H1 (cell line): Measurements from ENCODE around the gene SPAG16. TPM values are rescaled to one million over a fixed set of nuclear protein-coding genes. Genes with fewer than 3 reads are reported as not detected.

ENCODE experiments used
- BRCA1 ChIP-seq: IDR thresholded peaks from 2 replicates; pipeline ENCODE4 v1.6.1; 2012; ENCODE audit warnings: low read depth, low read length, improper control_type of control experiment
- CHD7 ChIP-seq: fragments of 300-600 bp; sonication (generic); IDR thresholded peaks from 2 replicates; pipeline ENCODE4 v1.7.1; 2012; ENCODE audit warnings: low read length, moderate library complexity, mild to moderate bottlenecking, inconsistent platforms; ENCODE audit not compliant: insufficient replicate concordance
- CTBP2 ChIP-seq: IDR thresholded peaks from 2 replicates; pipeline ENCODE4 v1.7.0; 2011; ENCODE audit warnings: borderline replicate concordance, mild to moderate bottlenecking, moderate library complexity, mixed read lengths, low read length; ENCODE audit not compliant: insufficient read depth, insufficient read length
- EP300 ChIP-seq, 2 experiments: IDR thresholded peaks; 1 replicate in 1 of 2; 2 replicates in 1 of 2; pipeline ENCODE4 v1.6.1; 2011 to 2012; ENCODE audit warnings: low read depth in 2 of 2, low read length in 2 of 2, mild to moderate bottlenecking in 2 of 2, borderline replicate concordance in 1 of 2, inconsistent platforms in 1 of 2, moderate library complexity in 1 of 2
- EZH2 ChIP-seq: fragments of 200-600 bp; sonication (generic); IDR thresholded peaks from 2 replicates; pipeline ENCODE4 v1.7.1; 2012; ENCODE audit warnings: low read depth, mild to moderate bottlenecking, moderate library complexity, low read length, inconsistent platforms; ENCODE audit not compliant: severe bottlenecking
- NANOG ChIP-seq: IDR thresholded peaks from 2 replicates; pipeline ENCODE4 v1.6.1; 2011; ENCODE audit warnings: low read length, low read depth, mild to moderate bottlenecking, inconsistent platforms; ENCODE audit not compliant: insufficient read depth, poor library complexity, severe bottlenecking
- SIN3A ChIP-seq, 2 experiments: IDR thresholded peaks in 1 of 2; conservative IDR thresholded peaks in 1 of 2; 2 replicates each; pipeline ENCODE4 v1.6.1; 2011 to 2012; ENCODE audit warnings: low read length in 2 of 2, improper control_type of control experiment in 1 of 2, low read depth in 1 of 2, mild to moderate bottlenecking in 1 of 2
- SIX5 ChIP-seq: IDR thresholded peaks from 2 replicates; pipeline ENCODE4 v1.6.1; 2011; ENCODE audit warnings: mild to moderate bottlenecking, low read depth, low read length
- USF2 ChIP-seq: IDR thresholded peaks from 2 replicates; pipeline ENCODE4 v1.6.1; 2011; ENCODE audit warnings: low read length, improper control_type of control experiment
- polyA plus RNA-seq, 7 experiments: library from polyadenylated mRNA; depleted of rRNA in 3 of 7; stranded (reverse) in 5 of 7; unstranded in 2 of 7; fragments of >200 nt in 5 of 7; fragments of 200-250 nt in 2 of 7; gene quantifications; 1 replicate in 5 of 7; 2 replicates in 1 of 7; 4 replicates in 1 of 7; pipeline versions ENCODE4 v1.2.1 to v1.2.3, GENCODE V29; 2011 to 2013; ENCODE audit warnings: missing spikeins in 2 of 7, mixed read lengths in 2 of 7
- total RNA-seq: library from RNA; stranded (reverse); fragmentation: NEBNext Ultra II Directional; extraction: Animal tissue kit (Norgen Biotek cat#: 25700); gene quantifications from 2 replicates; pipeline ENCODE4 v1.2.1, GENCODE V29; 2021

SPAG16 gene
- total and polyA plus RNA-seq, 2 of the 8 experiments (the other 6 are each of a cell fraction or from before 2014, with no cell fraction given): 6.0 to 14.9 TPM

- TF ChIP-seq CHD7 (peak; percentile 43), NANOG (peak; percentile 73), BRCA1 (no peak), USF2 (no peak), EZH2 (no peak), SIX5 (no peak), SIN3A (conservative IDR thresholded peaks at IDR 0.05 in 1 of 2, IDR thresholded peaks at IDR 0.05 in 1 of 2; ENCODE audit: low read depth in 1 of 2, low read length in 2 of 2) (no peak), CTBP2 (no peak), EP300 (IDR thresholded peaks at IDR 0.05; ENCODE audit: borderline replicate concordance in 1 of 2, low read depth in 2 of 2, low read length in 2 of 2) (peak in 1 of 2 experiments; percentile 73; a peak in 1 of 3 replicates)
These were observed 842.9 kb downstream of the SPAG16 start (continued) for GRCh38 chr2:214127170-214127569.
